Measurements from ENCODE around the gene CHPF. TPM values are rescaled to one million over a fixed set of nuclear protein-coding genes. Genes with fewer than 3 reads are reported as not detected.

Gene CHPF
- total RNA-seq, 4 donors from 2014 or later, result 21.0 to 50.5 (median 37.2) TPM

DNA sequence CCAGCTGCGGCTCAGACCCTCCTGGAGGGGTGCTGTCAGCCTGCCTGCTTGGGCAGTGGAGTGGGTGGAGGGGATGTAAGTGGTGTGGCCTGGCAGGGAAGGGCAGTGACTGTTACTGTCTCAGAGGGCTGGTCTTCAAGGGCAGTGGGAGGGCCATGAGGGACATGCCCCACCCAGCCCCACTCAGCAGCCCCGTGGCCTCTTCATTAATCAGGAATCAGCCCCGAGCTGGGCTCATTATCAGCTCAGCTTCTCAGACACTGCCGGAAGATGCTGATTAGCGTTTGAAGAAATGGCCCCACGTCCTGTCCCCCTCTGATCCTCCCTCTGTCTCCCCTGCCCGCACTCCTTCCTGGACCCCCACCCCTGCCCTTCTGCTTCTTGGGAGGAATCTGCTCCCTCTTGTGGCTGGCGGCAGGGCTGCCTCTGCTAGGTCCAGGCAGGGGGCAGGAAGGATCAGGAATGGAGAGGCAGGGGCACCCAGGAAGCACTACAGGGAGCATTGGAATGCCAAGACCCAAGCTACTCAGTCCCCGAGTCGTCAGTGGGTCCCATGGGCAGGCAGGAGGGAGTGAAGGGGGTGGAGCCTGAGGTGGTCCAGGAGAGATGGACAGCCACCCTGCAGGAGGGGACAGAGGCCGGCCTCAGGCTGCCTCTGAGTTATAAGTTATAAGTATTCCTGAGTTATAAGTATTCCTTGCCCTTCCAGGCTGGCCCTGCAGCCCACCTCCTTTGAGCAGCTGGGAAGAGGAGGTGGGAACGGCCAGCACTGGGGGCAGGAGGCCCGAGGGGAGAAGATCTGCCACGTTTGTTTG is 22.3 kb downstream of the CHPF start:
- ATAC-seq (no peak), DNase-seq (no peak)
- intact Hi-C loops (cut with DNase I; ENCODE audit: low total_unique reads) (no loop called here), in situ Hi-C loops (cut with MboI; ENCODE audit: low sequenced_read_pairs in 4 of 4) (loop anchor here in 2 of 4 donors (10.0 kb wide), 1 partner anchor 46 kb away; no protein-coding TSS in a partner anchor)
- Histone ChIP-seq H3K4me3 (no peak overlapping the region), H3K4me1 (peaks cover 3 to 6% of the 10 kb centered on the region in 2 donors), H3K27me3 (peaks cover 23 to 34% (median 25%) of the 10 kb centered on the region in 3 donors), H3K27ac (no peak overlapping the region), H3K9me3 (no peaks in the 10 kb centered on the region), H3K36me3 (no peaks in the 10 kb centered on the region)
- no peak for TF ChIP-seq POLR2A (IDR thresholded peaks at IDR 0.05)
- TF ChIP-seq CTCF (IDR thresholded peaks at IDR 0.05 in 4 of 5, conservative IDR thresholded peaks at IDR 0.05 in 1 of 5), result peak in 4 of 5 experiments; percentile 8 to 43 (median 36)

GRCh38 chr2:219520079-219520478 is 23.5 kb downstream of the CHPF start:
- intact Hi-C loops (cut with DNase I; ENCODE audit: low total_unique reads), result no loop called here
- in situ Hi-C loops (cut with MboI; ENCODE audit: low sequenced_read_pairs in 4 of 4), result loop anchor here in 2 of 4 donors (10.0 kb wide), 1 partner anchor 45 kb away; no protein-coding TSS in a partner anchor

DNA sequence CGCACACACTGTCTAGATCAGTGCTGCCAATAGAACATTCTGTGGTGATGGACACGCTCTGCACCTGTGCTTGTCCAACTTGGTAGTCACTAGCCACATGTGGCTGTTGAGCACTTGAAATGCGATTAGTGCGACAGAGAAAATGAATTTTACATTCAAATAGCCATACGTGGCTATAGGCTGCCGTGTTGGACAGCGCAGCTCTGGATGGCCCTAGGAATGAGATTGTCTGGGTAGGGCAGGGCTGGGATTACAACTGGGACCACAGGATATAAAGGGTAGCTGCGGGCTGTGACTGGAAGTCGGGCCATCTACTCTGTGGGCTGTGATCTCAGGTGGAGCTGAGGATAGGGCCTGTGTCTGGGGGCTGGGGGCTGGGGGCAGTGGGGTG is 24.1 kb downstream of the CHPF start:
- Histone ChIP-seq H3K4me3 (no peak overlapping the region), H3K9me3 (no peaks in the 10 kb centered on the region), H3K36me3 (no peaks in the 10 kb centered on the region), H3K27me3 (peaks cover 23 to 34% (median 30%) of the 10 kb centered on the region in 3 donors), H3K27ac (no peak overlapping the region), H3K4me1 (peaks cover 3 to 6% of the 10 kb centered on the region in 2 donors)
- ATAC-seq (peak in 1 of 2 donors; percentile 52), DNase-seq (no peak)
- TF ChIP-seq POLR2A (IDR thresholded peaks at IDR 0.05), result no peak
- no peak for TF ChIP-seq CTCF (IDR thresholded peaks at IDR 0.05 in 4 of 5, conservative IDR thresholded peaks at IDR 0.05 in 1 of 5)
- intact Hi-C loops (cut with DNase I; ENCODE audit: low total_unique reads), result loop anchor here (5.0 kb wide), 1 partner anchor 373 kb away; no protein-coding TSS in a partner anchor
- in situ Hi-C loops (cut with MboI; ENCODE audit: low sequenced_read_pairs in 4 of 4), result no loop called here

More at GRCh38 chr2:219520079-219520478, 23.5 kb downstream of the CHPF start:
- no peak overlapping the region for H3K27ac ChIP-seq
- H3K36me3 ChIP-seq, result no peaks in the 10 kb centered on the region
- DNase-seq, result no peak
- peaks cover 3 to 6% of the 10 kb centered on the region in 2 donors for H3K4me1 ChIP-seq
- H3K27me3 ChIP-seq, result peaks cover 23 to 33% (median 28%) of the 10 kb centered on the region in 3 donors
- no peaks in the 10 kb centered on the region for H3K9me3 ChIP-seq
- H3K4me3 ChIP-seq, result no peak overlapping the region
- no peak for TF ChIP-seq CTCF (IDR thresholded peaks at IDR 0.05 in 4 of 5, conservative IDR thresholded peaks at IDR 0.05 in 1 of 5)
- no peak for TF ChIP-seq POLR2A (IDR thresholded peaks at IDR 0.05)
- ATAC-seq, result no peak

DNA sequence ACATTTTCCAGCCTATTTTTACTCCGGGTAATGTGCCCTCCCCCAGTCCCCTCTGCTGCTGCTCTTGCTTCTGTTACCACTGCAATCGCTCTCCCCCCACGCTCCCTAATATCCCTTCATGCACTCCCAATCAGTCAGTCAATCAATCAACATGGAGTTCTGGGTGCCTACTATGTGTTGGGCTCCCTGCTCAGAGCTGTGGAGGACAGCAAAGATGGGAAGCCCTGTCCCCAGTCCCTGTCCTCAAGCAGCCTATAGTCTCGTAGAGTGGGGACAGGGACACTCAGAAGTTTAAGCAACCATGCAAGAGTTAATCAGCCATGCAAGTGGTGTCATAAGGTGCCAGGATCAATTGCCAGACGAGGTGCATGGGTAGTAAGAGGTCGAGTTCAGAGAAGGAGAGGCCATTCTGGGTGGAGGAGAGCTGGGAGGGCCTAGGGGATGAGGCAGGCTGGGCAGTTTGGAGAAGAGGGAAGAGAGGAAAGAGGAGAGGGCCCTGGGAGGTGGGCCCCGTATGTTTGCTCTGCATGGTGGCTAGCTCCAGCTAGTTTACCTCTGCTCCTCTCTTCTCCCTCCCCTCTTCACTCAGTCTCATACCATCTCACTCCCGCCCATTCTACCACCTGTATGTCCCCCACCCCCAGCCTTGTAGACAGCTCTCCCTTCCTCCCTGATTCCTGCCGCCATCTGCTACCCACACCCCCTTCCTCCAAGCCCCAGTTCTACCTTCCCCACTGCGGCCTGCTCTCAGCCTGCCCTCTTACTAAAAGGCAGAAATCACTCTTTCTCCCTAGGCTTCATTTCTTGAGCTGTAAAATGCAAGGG is 25.4 kb downstream of the CHPF start:
- Histone ChIP-seq H3K4me3 (no peak overlapping the region), H3K9me3 (no peaks in the 10 kb centered on the region), H3K27ac (no peak overlapping the region), H3K4me1 (peaks cover 3 to 12% of the 10 kb centered on the region in 2 donors), H3K27me3 (peaks cover 26 to 35% (median 26%) of the 10 kb centered on the region in 3 donors), H3K36me3 (no peaks in the 10 kb centered on the region)
- ATAC-seq, result no peak
- no peak for DNase-seq
- TF ChIP-seq CTCF (IDR thresholded peaks at IDR 0.05 in 4 of 5, conservative IDR thresholded peaks at IDR 0.05 in 1 of 5) (no peak), POLR2A (IDR thresholded peaks at IDR 0.05) (no peak)
- in situ Hi-C loops (cut with MboI; ENCODE audit: low sequenced_read_pairs in 4 of 4), result no loop called here
- intact Hi-C loops (cut with DNase I; ENCODE audit: low total_unique reads), result loop anchor here (5.0 kb wide), 1 partner anchor 374 kb away; no protein-coding TSS in a partner anchor

Data from gastrocnemius medialis (tissue), 4 donors.